ENCODE results near the gene ARHGAP22.
A peak's percentile ranks its signal among the peaks of the same experiment; 100 is the strongest.

ARHGAP22 gene

DNA sequence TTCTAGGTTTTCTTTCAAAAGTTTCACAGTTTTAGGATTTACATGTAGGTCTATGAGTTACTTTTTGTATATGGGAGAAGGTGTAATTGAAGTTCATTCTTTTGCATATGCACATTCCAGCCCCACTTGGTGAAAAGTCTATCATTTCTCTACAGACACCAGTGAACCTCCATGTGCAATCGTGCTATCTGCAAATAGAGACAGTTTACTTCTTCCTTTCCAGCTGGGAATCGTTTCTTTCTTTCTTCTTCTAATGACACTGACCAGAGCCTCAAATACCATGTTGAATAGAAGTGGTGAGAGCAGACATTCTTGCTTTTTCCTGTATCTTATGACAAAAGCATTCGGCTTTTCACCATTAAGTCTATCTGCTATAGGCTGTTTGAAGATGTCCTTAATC lies 122.7 kb downstream of the ARHGAP22 start:
- H3K9me3 ChIP-seq (replicated peaks in 1 of 11) = no peaks in the 10 kb centered on the region
- H3K4me2 ChIP-seq = no peak overlapping the region
- H3K4me1 ChIP-seq = peaks cover 0 to 35% (median 21%) of the 10 kb centered on the region in 10 experiments; a peak in 14 of 20 replicates
- H4K20me1 ChIP-seq = peaks cover 0 to 9% (median 0%) of the 10 kb centered on the region in 11 experiments; a peak in 3 of 22 replicates
- H3K27me3 ChIP-seq = no peaks in the 10 kb centered on the region
- no peak overlapping the region for H3K4me3 ChIP-seq
- TF ChIP-seq Cebpa-rat (IDR thresholded peaks at IDR 0.05) = no peak
- no peak overlapping the region for H3K9ac ChIP-seq
- H3K27ac ChIP-seq = no peak overlapping the region
- peaks cover 0 to 6% (median 0%) of the 10 kb centered on the region in 11 experiments; a peak in 2 of 22 replicates for H3K36me3 ChIP-seq

DNA sequence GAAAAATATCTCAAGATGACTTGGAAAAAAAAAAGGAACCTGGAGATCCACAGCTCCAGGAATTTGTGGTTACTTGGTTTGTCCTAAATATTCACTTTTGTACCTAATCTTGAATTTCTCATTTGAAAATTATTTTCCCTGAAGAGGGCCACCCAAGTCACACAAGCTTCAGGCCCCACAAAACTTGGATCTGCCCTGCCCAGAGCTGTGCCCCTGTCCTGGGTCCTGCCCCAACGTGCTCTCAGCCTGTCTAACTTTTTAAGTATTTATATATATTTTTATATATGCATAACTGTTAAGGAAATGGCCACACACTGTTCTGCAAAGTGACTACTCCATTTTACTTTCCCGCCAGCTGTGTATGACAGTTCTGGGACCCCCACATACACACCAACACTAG lies 123.5 kb downstream of the ARHGAP22 start:
- Histone ChIP-seq H4K20me1 (peaks cover 0 to 14% (median 0%) of the 10 kb centered on the region in 11 experiments; a peak in 3 of 22 replicates), H3K4me1 (peaks cover 5 to 43% (median 29%) of the 10 kb centered on the region in 10 experiments), H3K27me3 (no peaks in the 10 kb centered on the region), H3K4me3 (no peak overlapping the region), H3K27ac (no peak overlapping the region), H3K9me3 (replicated peaks in 1 of 11) (no peaks in the 10 kb centered on the region), H3K4me2 (peak overlapping the region in 3 of 11 experiments; percentile 9 to 39 (median 30); a peak in 1 of 22 replicates), H3K9ac (no peak overlapping the region), H3K36me3 (no peaks in the 10 kb centered on the region; a peak in 1 of 22 replicates)
- TF ChIP-seq Cebpa-rat (IDR thresholded peaks at IDR 0.05) = no peak

DNA sequence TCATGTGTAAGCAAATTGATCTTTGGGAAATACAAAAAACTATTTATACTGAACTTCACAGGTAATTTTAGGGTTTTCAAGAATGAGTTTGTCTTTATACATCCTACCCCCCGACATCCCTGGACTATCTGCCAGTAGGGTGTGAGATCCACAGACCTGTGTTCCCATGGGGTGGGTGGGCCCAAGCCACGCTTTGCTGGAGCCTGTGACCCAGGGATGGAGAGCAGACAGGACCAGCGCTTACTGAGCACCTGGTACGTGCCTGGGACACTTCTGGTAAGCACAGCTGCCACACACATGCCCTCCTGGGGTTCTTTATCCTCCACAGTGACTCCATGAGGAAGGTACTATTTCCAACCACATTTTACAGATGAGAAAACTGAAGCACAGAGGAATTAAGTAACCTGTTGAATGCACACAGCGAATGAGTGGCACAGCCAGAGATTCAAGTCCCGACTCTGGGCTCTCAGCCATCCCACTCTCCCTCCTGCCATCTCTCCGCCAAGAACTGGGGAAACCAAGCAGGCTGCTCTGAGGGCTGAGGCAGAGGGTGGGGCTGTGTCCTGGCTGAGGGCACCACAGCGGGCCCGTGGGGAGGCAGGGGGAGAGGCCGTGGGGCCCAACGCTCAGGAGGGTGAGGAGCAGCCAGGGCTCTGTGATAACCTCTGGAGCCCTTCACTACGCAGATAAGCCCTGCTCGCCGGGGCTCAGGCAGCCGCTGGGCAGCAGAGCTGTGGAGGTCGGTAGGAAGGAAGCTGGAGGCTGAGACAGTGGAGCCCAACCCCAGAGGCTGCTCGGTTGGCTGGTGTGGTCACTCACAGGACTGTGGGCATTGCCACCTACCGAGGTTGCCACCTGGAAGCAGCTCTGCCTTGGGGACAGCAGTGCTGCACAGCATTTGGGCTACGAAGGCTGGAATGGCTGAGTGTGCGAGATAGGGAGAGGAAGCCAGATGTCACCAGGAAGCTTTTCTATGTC lies 124.2 kb downstream of the ARHGAP22 start:
- no peak for TF ChIP-seq Cebpa-rat (IDR thresholded peaks at IDR 0.05)
- H3K4me1 ChIP-seq = peaks cover 12 to 50% (median 36%) of the 10 kb centered on the region in 10 experiments

GRCh38 chr10:48478980-48479811 lies 125.7 kb downstream of the ARHGAP22 start:
- H4K20me1 ChIP-seq = peaks cover 0 to 18% (median 0%) of the 10 kb centered on the region in 11 experiments; a peak in 3 of 22 replicates
- TF ChIP-seq Cebpa-rat (IDR thresholded peaks at IDR 0.05) = no peak
- no peak overlapping the region for H3K9ac ChIP-seq
- no peaks in the 10 kb centered on the region; a peak in 1 of 22 replicates for H3K36me3 ChIP-seq
- no peak overlapping the region for H3K4me3 ChIP-seq
- H3K27ac ChIP-seq = no peak overlapping the region
- peak overlapping the region in 8 of 11 experiments; percentile 14 to 45 (median 17); a peak in 12 of 22 replicates for H3K4me2 ChIP-seq
- no peaks in the 10 kb centered on the region for H3K27me3 ChIP-seq
- peaks cover 26 to 65% (median 51%) of the 10 kb centered on the region in 10 experiments for H3K4me1 ChIP-seq
- H3K9me3 ChIP-seq (replicated peaks in 1 of 11) = no peaks in the 10 kb centered on the region

More for the DNA sequence above, 124.2 kb downstream of the ARHGAP22 start:
- H3K9me3 ChIP-seq (replicated peaks in 1 of 11) = no peaks in the 10 kb centered on the region
- H3K4me3 ChIP-seq = no peak overlapping the region
- peak overlapping the region in 7 of 11 experiments; percentile 4 to 39 (median 30); a peak in 9 of 22 replicates for H3K4me2 ChIP-seq
- H3K27me3 ChIP-seq = no peaks in the 10 kb centered on the region
- H4K20me1 ChIP-seq = peaks cover 0 to 18% (median 0%) of the 10 kb centered on the region in 11 experiments; a peak in 3 of 22 replicates
- H3K27ac ChIP-seq = peak overlapping the region in 1 of 11 experiments; percentile 19; a peak in 1 of 22 replicates
- H3K9ac ChIP-seq = no peak overlapping the region
- no peaks in the 10 kb centered on the region; a peak in 1 of 22 replicates for H3K36me3 ChIP-seq

DNA sequence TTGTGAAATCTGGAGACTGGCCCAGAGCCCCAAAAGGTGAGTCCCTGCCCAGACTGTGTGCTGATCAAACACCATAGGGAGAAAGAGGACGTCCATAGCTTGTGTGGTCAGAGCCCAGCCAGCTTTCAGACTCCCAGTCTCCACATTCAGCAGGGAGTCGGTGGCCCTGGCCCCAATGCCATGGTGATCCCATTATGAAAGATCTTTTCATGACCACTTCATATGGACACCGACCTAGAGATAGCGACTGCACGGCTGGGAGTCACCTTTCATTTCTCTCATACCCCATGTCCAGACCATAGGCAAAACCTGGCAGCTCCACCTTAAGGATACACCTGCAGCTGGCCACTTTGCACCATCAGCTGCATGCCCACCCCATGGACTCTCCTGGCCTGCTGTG lies 126.4 kb downstream of the ARHGAP22 start:
- TF ChIP-seq Cebpa-rat (IDR thresholded peaks at IDR 0.05) = no peak
- Histone ChIP-seq H3K4me3 (no peak overlapping the region), H3K36me3 (peaks cover 0 to 4% (median 0%) of the 10 kb centered on the region in 11 experiments; a peak in 2 of 22 replicates), H3K4me2 (0 out of 22 replicates have a peak overlapping the region, but pooled peaks of 1 of the 11 experiments have one; percentile 14), H3K9ac (no peak overlapping the region), H3K4me1 (peaks cover 26 to 65% (median 52%) of the 10 kb centered on the region in 10 experiments), H4K20me1 (peaks cover 0 to 18% (median 0%) of the 10 kb centered on the region in 11 experiments; a peak in 3 of 22 replicates), H3K27ac (no peak overlapping the region; a peak in 1 of 22 replicates), H3K27me3 (no peaks in the 10 kb centered on the region), H3K9me3 (replicated peaks in 1 of 11) (no peaks in the 10 kb centered on the region)

GRCh38 chr10:48477616-48478015 lies 127.3 kb downstream of the ARHGAP22 start:
- peaks cover 26 to 65% (median 52%) of the 10 kb centered on the region in 10 experiments for H3K4me1 ChIP-seq
- peaks cover 0 to 18% (median 0%) of the 10 kb centered on the region in 11 experiments; a peak in 3 of 22 replicates for H4K20me1 ChIP-seq
- H3K4me3 ChIP-seq = no peak overlapping the region
- peaks cover 0 to 5% (median 0%) of the 10 kb centered on the region in 11 experiments; a peak in 2 of 22 replicates for H3K9me3 ChIP-seq (replicated peaks in 1 of 11)
- no peak for TF ChIP-seq Cebpa-rat (IDR thresholded peaks at IDR 0.05)
- H3K27ac ChIP-seq = 0 out of 22 replicates have a peak overlapping the region, but pooled peaks of 1 of the 11 experiments have one; percentile 78
- H3K9ac ChIP-seq = no peak overlapping the region
- no peaks in the 10 kb centered on the region for H3K27me3 ChIP-seq
- peaks cover 0 to 5% (median 0%) of the 10 kb centered on the region in 11 experiments; a peak in 2 of 22 replicates for H3K36me3 ChIP-seq
- H3K4me2 ChIP-seq = 0 out of 22 replicates have a peak overlapping the region, but pooled peaks of 1 of the 11 experiments have one; percentile 93

DNA sequence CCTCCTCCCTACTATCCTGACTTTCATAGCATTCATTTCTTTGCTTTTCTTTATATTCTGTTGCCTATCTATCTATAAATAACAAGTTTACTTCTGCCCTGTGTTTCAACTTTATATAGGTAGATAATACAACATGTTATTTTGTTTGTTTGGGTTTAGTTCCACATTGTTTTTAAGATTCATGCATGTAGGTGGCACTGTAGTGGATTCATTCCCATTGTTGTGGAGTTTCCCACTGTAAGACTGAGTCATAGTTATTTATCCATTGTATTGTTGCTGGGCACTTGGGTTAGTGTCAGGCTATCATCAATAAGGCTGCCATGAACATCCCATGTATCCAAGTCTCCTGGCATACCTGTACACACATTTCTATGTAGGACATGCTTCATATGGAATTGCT lies 127.7 kb downstream of the ARHGAP22 start:
- Histone ChIP-seq H3K4me2 (peak overlapping the region in 8 of 11 experiments; percentile 46 to 97 (median 88); a peak in 11 of 22 replicates), H4K20me1 (peaks cover 0 to 18% (median 0%) of the 10 kb centered on the region in 11 experiments; a peak in 3 of 22 replicates), H3K27ac (peak overlapping the region in 2 of 11 experiments; percentile 27 to 78; a peak in 2 of 22 replicates), H3K9me3 (replicated peaks in 1 of 11) (peaks cover 0 to 7% (median 0%) of the 10 kb centered on the region in 11 experiments; a peak in 2 of 22 replicates), H3K27me3 (no peaks in the 10 kb centered on the region), H3K4me1 (peaks cover 26 to 65% (median 52%) of the 10 kb centered on the region in 10 experiments), H3K36me3 (peaks cover 0 to 5% (median 0%) of the 10 kb centered on the region in 11 experiments; a peak in 2 of 22 replicates), H3K4me3 (no peak overlapping the region), H3K9ac (no peak overlapping the region)
- TF ChIP-seq Cebpa-rat (IDR thresholded peaks at IDR 0.05) = no peak
